AG10803 (cell line): Measurements from ENCODE around the gene CNTNAP2.

ENCODE experiments used
- DNase-seq: peaks from one replicate; pipeline ENCODE4 v3.0.0; 2010; ENCODE audit warnings: low read depth
- H3K4me3 ChIP-seq: 2 replicates; pipeline ENCODE4 v1.5.1; 2011; ENCODE audit warnings: mild to moderate bottlenecking, low read length, control low read depth
- TF ChIP-seq, protein P1 (sequence below): conservative IDR thresholded peaks from 2 replicates; pipeline ENCODE4 v1.5.1; 2011; ENCODE audit warnings: mild to moderate bottlenecking, low read length, control low read depth, inconsistent platforms

The CNTNAP2 gene

DNA sequence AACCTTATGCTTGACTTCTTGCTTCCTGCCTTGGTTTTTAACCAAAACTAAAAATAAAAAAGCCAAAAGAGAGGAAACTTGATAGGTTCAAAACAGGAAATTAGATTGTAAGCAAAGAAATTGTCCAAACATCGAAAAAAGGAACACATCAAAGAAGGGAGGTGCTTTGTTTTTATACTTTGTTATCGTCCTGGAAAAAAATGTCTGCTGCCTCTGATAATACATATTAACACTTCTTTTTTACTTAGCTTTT lies 2187.4 kb downstream of the CNTNAP2 start:
- H3K4me3 ChIP-seq, result no peak overlapping the region
- TF ChIP-seq, protein P1, sequence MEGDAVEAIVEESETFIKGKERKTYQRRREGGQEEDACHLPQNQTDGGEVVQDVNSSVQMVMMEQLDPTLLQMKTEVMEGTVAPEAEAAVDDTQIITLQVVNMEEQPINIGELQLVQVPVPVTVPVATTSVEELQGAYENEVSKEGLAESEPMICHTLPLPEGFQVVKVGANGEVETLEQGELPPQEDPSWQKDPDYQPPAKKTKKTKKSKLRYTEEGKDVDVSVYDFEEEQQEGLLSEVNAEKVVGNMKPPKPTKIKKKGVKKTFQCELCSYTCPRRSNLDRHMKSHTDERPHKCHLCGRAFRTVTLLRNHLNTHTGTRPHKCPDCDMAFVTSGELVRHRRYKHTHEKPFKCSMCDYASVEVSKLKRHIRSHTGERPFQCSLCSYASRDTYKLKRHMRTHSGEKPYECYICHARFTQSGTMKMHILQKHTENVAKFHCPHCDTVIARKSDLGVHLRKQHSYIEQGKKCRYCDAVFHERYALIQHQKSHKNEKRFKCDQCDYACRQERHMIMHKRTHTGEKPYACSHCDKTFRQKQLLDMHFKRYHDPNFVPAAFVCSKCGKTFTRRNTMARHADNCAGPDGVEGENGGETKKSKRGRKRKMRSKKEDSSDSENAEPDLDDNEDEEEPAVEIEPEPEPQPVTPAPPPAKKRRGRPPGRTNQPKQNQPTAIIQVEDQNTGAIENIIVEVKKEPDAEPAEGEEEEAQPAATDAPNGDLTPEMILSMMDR, result no peak
- DNase-seq, result no peak

DNA sequence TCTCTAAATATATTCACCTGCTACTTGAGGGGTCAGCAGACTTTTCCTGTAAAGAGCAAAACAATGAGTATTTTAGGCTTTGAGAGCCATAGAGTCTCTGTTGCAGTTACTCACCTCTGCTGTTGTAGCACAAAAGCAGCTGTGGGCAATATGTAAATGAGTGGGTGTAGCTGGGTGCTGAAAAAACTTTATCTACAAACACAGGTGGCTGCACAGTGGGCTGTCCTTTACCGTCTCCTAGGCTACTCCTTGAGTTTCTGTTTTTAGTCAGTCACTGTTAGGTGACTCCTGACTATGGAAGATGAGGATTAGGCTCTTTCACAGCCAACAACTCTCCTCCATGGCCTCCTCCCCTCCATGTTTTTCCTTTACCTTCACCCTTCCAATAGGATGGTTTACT lies 2187.9 kb downstream of the CNTNAP2 start:
- TF ChIP-seq, protein P1, result no peak
- no peak overlapping the region for H3K4me3 ChIP-seq
- DNase-seq, result no peak

DNA sequence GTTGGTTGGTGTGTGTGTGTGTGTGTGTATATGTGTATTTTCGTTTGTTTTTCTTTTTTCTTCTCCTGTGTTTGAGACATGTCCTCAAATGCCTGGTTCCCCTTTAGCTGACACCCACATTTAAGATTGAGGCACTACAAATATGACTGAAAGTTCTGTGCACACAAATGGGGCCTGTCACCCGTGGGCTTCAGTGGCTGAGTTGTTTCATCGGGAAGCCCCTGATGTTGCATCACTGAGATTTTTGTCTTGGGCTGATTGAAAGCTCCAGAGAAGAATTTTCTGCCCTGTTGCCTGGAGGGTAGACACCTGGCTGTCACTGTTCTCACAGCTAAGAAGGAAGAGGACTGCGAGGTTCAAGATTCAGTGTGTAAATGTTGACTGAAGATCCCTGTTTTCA lies 2190.2 kb downstream of the CNTNAP2 start:
- no peak for DNase-seq
- no peak overlapping the region for H3K4me3 ChIP-seq
- TF ChIP-seq, protein P1, result no peak

DNA sequence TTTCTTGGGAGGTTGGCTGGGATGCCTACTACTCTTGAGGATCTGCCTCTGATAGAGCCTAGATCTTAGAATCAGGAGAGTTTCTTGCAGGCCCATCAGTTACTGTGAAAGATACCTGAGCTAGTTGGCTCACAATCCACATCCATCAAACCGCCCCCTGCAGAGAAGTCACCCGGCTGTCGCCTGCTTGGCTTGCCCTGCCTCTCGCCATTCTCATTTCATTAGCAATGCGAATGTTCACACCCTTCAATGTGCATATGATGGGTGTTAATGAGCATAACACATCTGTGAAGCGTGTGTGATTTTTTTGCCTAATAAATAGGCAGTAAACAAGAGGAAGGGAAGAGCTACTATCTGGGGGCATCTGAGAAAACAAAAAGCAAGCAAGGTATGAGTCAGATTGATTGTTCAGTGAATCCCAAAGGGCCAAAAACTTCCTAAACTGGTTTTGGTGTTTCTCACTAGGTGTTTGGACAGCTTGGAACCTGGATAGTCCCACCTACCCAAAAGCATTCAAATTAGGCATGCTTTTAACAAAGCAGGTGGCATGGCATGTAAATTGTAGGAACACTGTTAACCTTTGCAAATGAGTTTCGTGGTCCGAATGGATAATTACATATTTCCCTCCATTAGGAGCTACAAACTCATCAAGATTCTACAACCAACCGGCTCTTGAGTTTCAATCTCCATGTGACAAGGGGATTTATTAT lies 2201.7 kb downstream of the CNTNAP2 start:
- TF ChIP-seq, protein P1, result no peak
- DNase-seq, result no peak
- H3K4me3 ChIP-seq, result no peak overlapping the region

DNA sequence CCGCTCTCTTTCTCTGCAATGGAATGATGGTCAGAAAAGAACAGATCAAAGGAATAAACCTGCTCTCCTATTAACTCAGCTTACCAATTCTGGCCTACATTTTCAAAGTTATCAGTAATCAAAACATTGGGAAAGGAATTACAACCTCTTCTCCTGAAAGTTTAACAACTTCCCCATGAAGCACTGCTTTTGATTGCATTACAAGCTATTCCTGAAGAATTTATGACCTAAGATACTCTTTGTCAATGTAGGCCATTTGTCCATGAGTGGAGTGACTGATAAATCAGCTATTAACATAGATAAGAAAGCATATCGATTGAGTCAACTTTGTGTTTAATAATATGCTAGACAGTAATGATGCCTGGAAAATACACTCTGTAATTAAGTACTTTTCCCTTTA lies 2202.2 kb downstream of the CNTNAP2 start:
- DNase-seq, result no peak
- H3K4me3 ChIP-seq, result no peak overlapping the region
- TF ChIP-seq, protein P1, result no peak

DNA sequence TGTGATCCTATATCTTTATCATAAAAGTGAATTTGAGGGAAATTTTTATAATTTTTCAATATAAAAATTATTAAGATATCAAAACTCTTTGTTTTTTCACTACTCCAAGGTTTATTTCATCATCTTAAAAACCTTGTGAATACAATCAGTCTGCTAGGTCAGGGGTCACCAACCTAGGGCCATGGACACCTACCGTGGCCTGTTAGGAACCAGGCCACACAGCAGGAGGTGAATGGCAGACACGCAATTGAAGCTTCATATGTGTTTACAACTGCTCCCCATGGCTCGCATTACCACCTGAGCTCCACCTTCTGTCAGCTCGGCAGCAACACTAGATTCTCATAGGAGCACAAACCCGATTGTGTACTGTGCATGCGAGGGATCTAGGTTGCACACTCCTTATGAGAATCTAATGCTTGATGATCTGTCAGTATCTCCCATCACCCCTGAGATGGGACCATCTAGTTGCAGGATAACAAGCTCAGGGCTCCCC lies 2202.8 kb downstream of the CNTNAP2 start:
- TF ChIP-seq, protein P1, result no peak
- no peak overlapping the region for H3K4me3 ChIP-seq
- DNase-seq, result no peak

DNA sequence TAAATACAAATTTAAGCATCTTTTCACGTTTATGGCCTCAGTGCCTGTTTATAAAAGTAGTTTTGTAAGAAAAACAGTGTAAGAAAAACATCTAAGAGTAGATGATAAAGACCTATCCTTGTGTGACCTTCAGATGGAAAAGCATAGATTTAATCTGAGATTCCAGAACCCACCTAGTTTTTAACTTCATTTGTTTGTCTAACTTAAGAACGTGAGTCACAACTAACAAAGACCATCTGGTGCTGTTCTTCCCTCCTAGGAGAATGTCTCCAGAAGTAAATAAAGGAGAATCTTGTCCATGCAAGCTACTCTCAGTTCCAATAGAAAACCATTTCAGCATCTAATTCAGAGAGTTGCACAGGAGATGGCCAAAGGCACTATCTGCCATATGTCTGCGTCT lies 2208.6 kb downstream of the CNTNAP2 start:
- no peak for DNase-seq
- TF ChIP-seq, protein P1, result no peak
- H3K4me3 ChIP-seq, result no peak overlapping the region
